ENCODE data around the gene TMPRSS7.

DNA sequence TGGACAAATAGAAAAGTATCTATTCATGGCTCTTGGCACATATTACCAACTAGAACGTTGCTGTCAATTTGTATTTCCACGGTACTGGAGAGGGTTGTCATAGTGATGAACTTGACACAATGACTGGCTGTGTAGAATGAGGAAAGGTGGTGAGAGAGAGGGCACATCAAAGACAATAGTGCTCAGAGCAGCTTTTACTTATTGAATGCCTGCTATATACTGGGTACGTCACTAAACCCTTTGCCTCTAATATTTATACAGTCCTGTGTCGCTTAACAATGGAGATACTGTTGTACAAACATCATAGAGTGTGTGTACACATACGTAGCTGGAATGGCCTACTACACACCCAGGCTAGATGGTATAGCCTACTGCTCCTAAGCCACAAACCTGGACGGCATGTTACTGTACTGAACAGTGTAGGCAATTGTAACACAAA lies 8.3 kb downstream of the TMPRSS7 start:
- TF ChIP-seq CTCF (IDR thresholded peaks at IDR 0.05) (no peak), POLR2A (IDR thresholded peaks at IDR 0.05) (no peak)
